Smooth muscle cell (in vitro differentiated cells): ENCODE results near the gene GRB2. TPM values are rescaled to one million over a fixed set of nuclear protein-coding genes. Genes with fewer than 3 reads are reported as not detected.

Experiments used
- DNase-seq: peaks from one replicate; lab custom pipeline; 2025; ENCODE audit not compliant: unreplicated experiment; lab: John Stamatoyannopoulos, UW
- H2AFZ ChIP-seq: fragments of 200-600 bp; sonication (generic); 2 replicates; pipeline ENCODE4 v1.6.0; 2016; ENCODE audit warnings: antibody characterized with exemption, low read depth, mild to moderate bottlenecking
- H3F3A ChIP-seq: fragments of 200-600 bp; sonication (generic); 2 replicates; pipeline ENCODE4 v1.6.0; 2017; ENCODE audit warnings: antibody characterized with exemption, low read depth
- H3K27ac ChIP-seq: fragments of 200-600 bp; sonication (generic); 2 replicates; pipeline ENCODE4 v1.5.1; 2016; ENCODE audit warnings: low read depth, mild to moderate bottlenecking
- H3K27me3 ChIP-seq: fragments of 200-600 bp; sonication (generic); 2 replicates; pipeline ENCODE4 v1.6.1; 2016; ENCODE audit warnings: low read depth, mild to moderate bottlenecking
- H3K36me3 ChIP-seq: fragments of 200-600 bp; sonication (generic); 2 replicates; pipeline ENCODE4 v1.5.1; 2016; ENCODE audit warnings: low read depth
- H3K4me1 ChIP-seq: fragments of 200-600 bp; sonication (generic); 2 replicates; pipeline ENCODE4 v1.5.1; 2016; ENCODE audit warnings: low read depth
- H3K4me2 ChIP-seq: fragments of 200-600 bp; sonication (generic); 2 replicates; pipeline ENCODE4 v1.6.0; 2016; ENCODE audit warnings: mild to moderate bottlenecking
- H3K4me3 ChIP-seq: fragments of 200-600 bp; sonication (generic); 2 replicates; pipeline ENCODE4 v1.5.1; 2016; ENCODE audit warnings: mild to moderate bottlenecking
- H3K79me2 ChIP-seq: fragments of 200-600 bp; sonication (generic); 2 replicates; pipeline ENCODE4 v1.6.0; 2016; ENCODE audit warnings: low read depth, mild to moderate bottlenecking
- H3K9ac ChIP-seq: fragments of 200-600 bp; sonication (generic); 2 replicates; pipeline ENCODE4 v1.6.0; 2016; ENCODE audit warnings: low read depth
- H3K9me3 ChIP-seq: fragments of 200-600 bp; sonication (generic); replicated peaks from 2 replicates; pipeline ENCODE4 v1.5.1; 2016; ENCODE audit warnings: low read depth
- H4K20me1 ChIP-seq: fragments of 200-600 bp; sonication (generic); 2 replicates; pipeline ENCODE4 v1.6.0; 2016; ENCODE audit warnings: low read depth
- CTCF ChIP-seq: fragments of 200-600 bp; sonication (generic); IDR thresholded peaks from 2 replicates; pipeline ENCODE4 v1.5.1; 2017; ENCODE audit warnings: borderline replicate concordance, mild to moderate bottlenecking, antibody characterized with exemption; ENCODE audit not compliant: insufficient read depth, poor library complexity, severe bottlenecking
- WGBS: methylation state at CpG from one replicate; pipeline ENCODE4 v1.1.7; 2016; ENCODE audit warnings: low lambda C conversion rate; 5-methylcytosine and 5-hydroxymethylcytosine counted together
- polyA plus RNA-seq: library from polyadenylated mRNA; unstranded; fragments of >200 nt; fragmentation: Nextera tagmentation; extraction: Ambion mirVana; gene quantifications from 2 replicates; pipeline ENCODE4 v1.2.1, GENCODE V29; 2016
- total RNA-seq: library from RNA; depleted of rRNA; stranded (reverse); fragments of >200 nt; gene quantifications from 2 replicates; pipeline ENCODE4 v1.2.3, GENCODE V29; 2014

The GRB2 gene
- total and polyA plus RNA-seq, 2 experiments from 2014 or later, result 62.4 to 80.1 TPM

DNA sequence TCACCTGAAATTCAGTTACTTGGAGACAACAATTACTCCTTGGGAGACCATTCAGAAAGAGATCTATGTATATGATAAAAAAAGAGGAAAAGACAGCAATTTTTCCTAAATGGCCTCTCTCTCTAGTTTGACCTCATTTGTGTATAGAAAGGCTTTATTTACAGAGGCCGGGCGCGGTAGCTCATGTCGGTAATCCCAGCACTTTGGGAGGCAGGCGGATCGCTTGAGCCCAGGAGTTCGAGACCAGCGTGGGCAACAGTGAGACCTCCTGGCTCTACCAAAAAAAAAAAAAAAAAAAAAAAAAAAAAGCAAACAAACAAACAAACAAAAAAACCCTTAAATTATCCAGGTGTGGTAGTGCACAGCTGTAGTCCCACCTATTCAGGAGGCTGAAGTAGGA is 20.7 kb downstream of the GRB2 start:
- 93% methylated on average over 4 of the region's 8 CpGs for WGBS

GRCh38 chr17:75383842-75384195 is 21.7 kb downstream of the GRB2 start:
- Histone ChIP-seq H3F3A (no peaks in the 10 kb centered on the region), H4K20me1 (peaks cover 97% of the 10 kb centered on the region), H3K27ac (no peak overlapping the region), H3K79me2 (peaks cover 97% of the 10 kb centered on the region), H3K4me3 (no peak overlapping the region), H3K36me3 (no peaks in the 10 kb centered on the region), H3K4me2 (no peak overlapping the region), H3K27me3 (no peaks in the 10 kb centered on the region), H3K9ac (no peak overlapping the region), H3K4me1 (no peaks in the 10 kb centered on the region), H3K9me3 (no peaks in the 10 kb centered on the region), H2AFZ (no peak overlapping the region)
- no peak for TF ChIP-seq CTCF
- 77% methylated on average over 5 of the region's 5 CpGs for WGBS
- no peak for DNase-seq

More for the DNA sequence above, 20.7 kb downstream of the GRB2 start:
- Histone ChIP-seq H4K20me1 (peaks cover 95% of the 10 kb centered on the region), H3K4me1 (no peaks in the 10 kb centered on the region), H2AFZ (no peak overlapping the region), H3K9ac (no peak overlapping the region), H3F3A (no peaks in the 10 kb centered on the region), H3K36me3 (no peaks in the 10 kb centered on the region), H3K9me3 (no peaks in the 10 kb centered on the region), H3K79me2 (peaks cover 97% of the 10 kb centered on the region), H3K4me2 (no peak overlapping the region), H3K4me3 (no peak overlapping the region), H3K27me3 (no peaks in the 10 kb centered on the region), H3K27ac (no peak overlapping the region)
- DNase-seq, result no peak
- no peak for TF ChIP-seq CTCF

- Histone ChIP-seq H3K27ac (no peak overlapping the region), H4K20me1 (peaks cover 97% of the 10 kb centered on the region), H3K9ac (no peak overlapping the region)
These were observed 24.7 kb downstream of the GRB2 start for GRCh38 chr17:75380750-75381149.

More at GRCh38 chr17:75380750-75381149, 24.7 kb downstream of the GRB2 start:
- no peak for DNase-seq
- TF ChIP-seq CTCF, result no peak
- H3F3A ChIP-seq, result no peaks in the 10 kb centered on the region
- WGBS, result 98% methylated on average over 3 of the region's 3 CpGs
- H3K4me3 ChIP-seq, result no peak overlapping the region
- H3K4me1 ChIP-seq, result no peaks in the 10 kb centered on the region
- no peaks in the 10 kb centered on the region for H3K9me3 ChIP-seq
- peaks cover 92% of the 10 kb centered on the region for H3K79me2 ChIP-seq
- H3K36me3 ChIP-seq, result no peaks in the 10 kb centered on the region
- H3K27me3 ChIP-seq, result no peaks in the 10 kb centered on the region
- no peak overlapping the region for H2AFZ ChIP-seq
- no peak overlapping the region for H3K4me2 ChIP-seq
